ENCODE data around the gene KCNQ1.

The KCNQ1 gene

DNA sequence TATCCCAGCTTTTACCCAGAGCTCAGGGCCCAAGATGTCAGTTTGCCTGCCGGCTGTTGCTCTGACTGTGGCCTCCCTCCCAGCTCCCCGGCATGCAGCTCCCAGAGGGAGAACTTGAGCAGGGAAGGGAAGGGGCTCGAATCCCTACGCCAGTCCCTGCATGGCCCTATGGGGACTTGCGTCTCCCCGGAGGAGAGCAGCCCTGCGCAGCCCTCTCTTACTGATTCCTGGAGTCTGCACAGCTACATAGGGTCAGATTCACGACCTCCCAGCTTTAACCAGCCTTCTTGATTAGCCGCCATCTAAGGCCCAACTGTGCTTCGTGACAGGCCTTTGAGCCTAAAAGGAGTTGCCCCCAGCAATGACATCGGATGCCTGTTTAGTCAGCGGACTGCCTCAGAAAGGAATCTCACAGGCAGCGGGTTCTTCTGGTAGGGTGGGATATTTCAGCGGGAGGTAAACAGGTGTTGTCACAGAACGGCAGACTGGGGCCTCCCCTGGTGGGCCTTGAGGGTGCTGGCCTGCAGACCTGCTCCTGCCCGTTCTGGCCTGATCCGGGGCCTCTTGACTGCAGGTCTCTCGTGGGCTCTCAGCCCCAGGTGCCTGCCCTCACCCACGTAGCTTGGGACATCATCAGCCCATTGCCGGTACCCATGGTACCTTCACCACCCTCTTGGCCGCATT is 298.8 kb downstream of the KCNQ1 start:
- no peak for DNase-seq (ENCODE audit: low read depth in 2 of 2)

DNA sequence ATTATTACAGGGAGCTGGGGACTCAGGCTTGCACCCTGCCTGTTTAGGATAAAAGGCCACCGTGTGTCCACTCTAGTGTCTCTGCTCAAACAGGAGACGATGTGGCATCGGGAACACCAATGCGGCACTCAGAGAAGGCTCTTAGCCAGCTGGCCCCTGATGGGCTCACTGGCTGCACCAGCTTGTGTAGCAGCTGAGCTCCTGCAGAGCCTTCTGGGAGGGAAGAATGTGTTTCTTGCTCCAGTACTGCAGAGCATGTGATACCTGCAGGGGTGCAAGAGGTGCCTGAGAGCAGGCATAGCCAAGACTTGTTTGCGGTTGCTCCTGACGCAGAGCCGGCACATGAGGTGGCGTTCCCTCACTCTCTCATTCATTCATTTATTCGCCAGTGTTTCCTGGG is 299.4 kb downstream of the KCNQ1 start:
- DNase-seq (ENCODE audit: low read depth in 2 of 2) = no peak

DNA sequence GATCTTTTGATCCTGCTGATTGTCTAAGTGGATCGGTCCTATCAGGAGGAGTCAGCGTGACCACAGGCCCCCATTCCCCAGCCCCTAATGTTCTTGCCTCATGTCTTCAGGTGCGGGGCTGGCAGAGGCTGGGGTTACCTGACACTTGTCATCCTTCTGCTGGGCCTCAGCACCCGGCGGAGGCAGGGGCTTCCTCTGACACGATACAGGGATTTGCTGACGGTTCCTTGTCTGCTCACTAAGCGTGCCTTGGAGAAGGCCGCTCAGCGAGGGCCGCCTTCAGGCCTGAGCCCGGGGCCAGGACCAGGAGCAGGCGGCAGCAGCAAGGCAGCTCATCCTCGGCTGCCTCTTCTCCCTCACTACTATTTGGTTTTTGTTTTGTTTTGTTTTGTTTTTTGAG is 300.7 kb downstream of the KCNQ1 start:
- DNase-seq (ENCODE audit: low read depth in 2 of 2) = no peak

DNA sequence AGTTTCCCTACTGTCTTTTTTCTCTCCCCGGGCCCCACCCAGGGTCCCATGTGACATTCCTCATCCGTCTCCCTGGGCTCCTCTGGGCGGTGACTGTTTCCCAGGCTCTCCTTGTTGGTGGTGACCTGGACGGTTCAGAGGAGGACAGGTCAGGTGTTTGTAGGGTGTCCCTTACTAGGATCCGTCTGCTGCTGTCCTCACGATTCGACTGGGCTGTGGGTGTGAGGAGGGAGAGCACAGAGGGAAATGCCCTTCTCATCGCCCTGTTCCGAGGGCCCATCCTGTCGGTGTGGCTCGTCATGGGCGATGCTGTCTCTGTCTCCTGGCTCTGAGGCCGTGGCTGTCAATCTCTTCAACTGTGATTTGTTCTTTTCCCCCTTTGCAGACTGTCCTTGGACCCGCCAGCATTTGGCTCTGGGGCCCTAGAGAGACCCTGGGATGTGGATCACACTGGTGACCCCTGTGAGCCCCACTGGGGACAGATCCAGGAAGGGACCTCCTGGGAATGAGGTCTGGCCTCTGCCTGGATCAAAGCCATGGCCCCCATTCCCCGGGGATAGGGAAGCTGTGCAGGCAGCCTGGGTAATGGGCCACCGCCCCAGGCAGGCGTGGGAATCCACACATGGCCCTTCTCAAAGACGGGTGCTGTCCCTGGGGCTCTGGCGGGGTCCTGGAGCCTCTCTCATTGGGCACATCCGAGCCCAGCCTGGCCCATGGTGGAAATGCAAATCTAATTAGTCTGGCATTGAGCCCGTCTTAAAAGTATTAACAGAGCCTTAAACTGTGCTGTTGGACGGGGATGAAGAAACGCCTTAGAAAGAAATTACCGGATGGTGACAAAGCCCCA is 301.8 kb downstream of the KCNQ1 start:
- no peak for DNase-seq (ENCODE audit: low read depth in 2 of 2)

DNA sequence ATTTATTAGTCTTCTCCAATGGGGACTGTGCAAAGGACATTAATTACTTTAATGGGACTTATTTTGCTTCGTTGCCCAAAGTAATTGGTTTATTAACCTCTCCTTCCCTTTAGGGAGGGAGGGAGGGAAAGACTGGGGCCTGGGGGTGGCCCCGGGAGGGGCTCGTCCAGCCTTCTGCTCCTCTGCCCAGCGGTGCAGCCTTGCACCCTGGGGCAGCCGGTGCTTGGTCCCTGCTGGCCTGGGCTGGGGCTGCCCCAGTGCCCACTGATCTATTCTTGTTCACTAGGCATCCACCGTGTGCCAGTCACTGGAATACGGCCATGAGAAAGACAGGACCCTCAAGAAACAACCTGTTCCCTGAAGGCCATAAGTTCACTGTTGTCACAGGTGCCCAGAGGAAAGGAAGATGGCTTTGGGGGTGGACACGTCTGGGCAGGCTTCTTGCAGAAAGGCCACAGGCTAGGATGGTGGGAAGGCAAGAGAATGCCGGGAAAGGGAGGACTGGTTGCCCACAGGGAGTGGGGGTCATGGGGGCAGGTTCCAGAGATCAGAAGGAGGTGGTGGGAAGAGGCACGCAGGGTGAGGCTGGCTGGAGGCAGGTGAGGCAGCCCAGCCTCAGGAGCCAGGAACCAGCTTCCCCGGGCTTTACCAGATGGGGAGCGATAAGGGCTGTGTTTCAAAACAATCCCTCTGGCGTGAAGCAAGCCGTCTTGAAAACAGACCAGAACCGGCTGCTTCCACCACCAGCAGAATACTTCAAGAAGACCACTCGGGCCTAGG is 302.6 kb downstream of the KCNQ1 start:
- DNase-seq (ENCODE audit: low read depth in 2 of 2) = no peak

DNA sequence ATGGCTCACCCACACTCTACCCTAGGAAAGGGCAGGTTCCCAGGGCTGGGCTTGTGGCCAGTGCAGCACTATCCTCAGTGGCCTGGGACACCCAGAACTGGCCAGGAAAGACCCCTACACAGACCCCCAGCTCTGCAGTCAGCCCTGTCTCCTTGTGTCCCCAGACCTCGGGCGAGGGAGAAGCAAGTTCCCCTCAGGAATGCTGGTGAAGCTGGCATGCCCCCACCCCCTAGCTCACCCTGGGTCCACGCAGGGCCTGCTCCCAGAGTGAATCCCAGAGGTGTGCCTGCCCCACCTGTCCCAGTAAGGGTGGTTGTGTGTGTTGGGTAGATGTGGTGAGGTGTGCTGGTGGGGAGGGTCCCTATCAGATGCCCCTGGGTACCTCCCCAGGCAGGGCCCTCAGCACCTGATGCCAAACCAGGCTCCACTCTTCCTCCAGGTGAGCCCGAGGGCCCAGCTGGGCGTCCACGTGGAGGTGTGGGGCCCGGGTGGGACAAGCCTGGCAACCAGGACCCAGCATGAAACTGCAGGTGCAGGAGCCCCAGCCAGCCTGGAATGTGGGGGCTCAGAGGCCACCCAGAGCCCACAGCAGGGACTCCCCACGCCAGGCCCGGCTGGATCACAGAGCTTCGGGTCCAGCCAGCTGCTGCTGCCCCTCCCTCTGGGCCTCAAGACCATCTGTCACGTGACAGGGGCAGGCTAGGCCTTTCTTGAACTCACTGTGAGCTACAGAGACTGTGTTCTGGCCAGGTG is 303.4 kb downstream of the KCNQ1 start:
- DNase-seq (ENCODE audit: low read depth in 2 of 2) = no peak

DNA sequence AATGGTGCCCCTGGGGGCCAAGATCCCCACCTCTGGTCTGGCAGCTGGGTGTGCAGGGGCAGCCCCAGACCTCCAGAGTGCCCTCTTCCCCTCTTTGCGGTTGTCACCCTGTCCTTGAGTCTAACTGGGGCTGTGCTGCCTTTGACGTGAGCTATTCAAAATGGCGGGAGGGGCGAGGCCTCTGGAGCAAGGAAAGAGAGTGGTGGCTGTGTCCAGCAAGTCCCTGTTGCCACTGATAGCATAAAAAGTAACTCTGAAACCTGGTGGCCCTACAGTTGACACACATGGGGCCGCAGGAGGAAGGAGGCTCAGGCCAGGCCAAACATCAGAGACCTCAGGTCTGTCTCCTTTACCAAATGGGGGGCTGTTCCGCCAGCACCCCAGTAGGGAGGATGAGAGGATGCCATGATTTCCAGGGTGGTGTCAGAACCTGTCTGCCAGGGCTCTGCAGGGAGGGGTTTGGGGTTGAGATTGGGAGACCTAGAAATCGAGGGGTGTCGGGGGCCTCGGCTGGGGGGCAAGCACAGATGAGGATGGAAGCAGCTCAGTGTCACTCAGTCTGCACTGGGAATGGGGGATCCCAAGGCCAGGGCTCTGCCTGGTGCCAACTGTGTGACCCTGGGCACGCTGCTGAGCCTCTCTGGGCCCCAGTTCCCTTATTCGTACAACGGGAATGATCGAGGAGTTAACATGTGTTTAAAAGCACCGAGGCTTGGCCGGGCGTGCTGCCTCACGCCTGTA is 304.2 kb downstream of the KCNQ1 start:
- no peak for DNase-seq (ENCODE audit: low read depth in 2 of 2)

DNA sequence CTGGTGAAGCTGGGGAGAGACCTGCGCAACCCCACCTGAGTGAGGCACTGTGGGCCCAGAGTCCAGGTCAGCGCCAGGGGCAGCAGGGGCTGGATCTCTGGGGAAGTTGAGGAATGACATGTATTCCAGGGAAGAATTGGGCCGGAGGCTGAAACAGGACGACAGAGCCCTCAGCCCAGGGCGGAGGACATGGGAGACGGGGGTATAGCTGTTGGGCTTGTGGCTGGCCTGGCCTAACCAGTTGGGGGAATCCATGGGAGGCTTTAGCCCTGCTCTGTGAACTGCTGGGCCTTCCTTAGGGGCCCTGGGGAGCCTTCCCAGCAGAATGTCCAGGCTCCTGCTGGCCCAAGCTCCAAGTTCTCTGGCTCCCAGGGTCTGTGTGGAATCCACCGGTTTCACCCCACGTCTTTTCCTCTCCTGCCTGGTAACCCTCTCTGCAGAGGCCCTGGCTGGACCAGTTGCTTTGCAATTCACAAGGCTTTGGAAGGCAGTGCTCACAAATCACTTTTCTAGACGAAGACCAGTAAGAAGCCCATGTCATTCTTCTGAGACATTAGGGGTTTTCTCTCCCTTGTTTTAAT is 305.4 kb downstream of the KCNQ1 start:
- no peak for DNase-seq (ENCODE audit: low read depth in 2 of 2)

DNA sequence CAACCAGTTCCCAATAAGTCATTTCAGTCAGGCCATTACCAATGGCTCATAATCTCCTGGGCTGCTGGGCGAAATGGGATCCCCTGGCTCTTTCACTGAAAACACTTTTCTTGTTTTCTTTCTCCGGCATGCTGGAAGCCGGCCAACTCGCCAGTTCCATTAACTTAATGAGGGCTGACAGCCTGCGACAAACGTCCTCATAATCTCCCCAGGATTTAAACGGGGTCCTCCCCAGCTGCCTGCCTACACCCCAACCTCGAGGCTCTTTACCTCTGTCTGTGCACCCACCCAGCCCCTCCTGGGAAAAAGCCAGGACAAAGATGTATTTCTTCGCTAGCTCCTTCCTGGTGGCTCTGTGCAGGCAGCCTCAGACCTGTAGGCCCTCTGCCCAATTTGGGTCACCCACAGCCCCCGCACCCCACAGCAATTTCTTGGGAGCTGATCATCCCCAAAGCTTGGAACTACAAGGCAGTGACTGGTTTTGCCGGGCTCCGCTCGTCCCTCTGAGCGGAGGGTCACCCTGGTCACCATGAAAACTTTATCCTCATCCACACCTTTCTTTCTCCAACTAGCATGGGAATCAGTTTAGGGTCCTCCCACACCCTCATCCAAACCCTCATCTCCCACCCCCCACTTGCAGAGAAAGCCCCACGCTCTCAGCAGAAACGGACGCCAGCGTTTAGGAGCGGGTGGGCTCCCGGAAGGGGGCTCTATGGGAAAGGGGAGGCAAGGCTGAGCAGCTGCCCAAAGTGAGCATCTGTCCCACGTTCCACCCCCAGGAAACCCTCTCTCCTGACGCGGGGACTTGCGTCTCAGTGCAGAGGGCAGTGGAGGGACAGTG is 306.1 kb downstream of the KCNQ1 start:
- no peak for DNase-seq (ENCODE audit: low read depth in 2 of 2)

DNA sequence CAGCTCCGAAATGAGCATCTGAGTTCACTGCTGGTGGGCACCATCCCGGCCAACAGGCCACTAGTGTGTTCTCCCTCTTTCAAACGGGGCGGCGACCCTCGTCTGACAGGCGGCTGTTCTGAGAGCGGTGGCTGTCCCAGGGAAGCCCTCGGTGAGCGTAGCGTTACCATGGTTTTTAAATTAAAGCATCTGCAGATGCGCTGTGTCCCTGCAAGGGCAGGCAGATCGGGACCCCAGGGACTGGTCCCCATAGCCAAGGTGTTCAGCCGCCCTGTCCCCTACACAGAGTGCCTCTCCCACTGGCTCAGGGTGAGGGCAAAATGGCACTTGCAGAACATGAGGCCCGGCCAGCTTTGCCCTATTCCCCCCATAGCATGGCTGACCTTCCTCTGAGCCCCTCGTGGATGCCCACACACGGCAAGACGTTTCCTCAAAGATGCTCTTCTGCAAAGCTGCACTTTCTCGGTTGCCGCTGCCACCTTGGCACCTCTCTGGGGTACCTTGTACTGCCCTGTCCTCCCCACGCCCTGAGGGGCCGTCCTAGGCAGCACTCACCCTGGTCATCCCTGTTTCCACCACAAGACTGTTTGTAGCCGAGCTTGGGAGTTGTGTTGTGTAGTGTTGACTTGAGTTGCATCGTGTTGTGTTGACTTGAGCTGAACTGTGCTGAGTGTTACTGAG is 306.9 kb downstream of the KCNQ1 start:
- DNase-seq (ENCODE audit: low read depth in 2 of 2) = no peak

DNA sequence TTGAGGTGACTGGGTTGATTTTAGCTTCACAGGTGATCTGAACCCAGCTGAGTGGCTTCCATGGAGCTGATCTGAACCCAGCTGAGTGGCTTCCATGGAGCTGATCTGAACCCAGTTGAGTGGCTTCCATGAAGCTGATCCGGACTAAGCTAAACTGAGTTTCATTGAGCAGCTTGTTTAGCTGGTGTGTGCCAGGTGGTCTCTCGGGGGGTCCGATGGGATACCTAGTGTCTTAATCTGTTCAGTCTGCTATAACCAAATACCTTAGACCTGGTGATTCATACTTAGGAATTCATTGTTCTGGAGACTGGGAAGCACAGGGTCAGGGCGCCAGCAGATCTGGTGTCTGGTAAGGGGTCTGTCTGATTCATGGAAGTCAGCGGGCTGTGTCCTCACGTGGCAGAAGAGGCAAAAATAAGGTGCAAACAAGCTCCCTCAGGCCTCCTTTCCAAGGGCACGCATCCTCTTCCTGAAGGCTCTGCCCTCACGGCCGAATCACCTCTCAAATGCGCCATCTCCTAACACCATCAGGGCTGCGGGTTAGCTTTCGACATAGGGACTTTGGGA is 307.5 kb downstream of the KCNQ1 start:
- no peak for DNase-seq (ENCODE audit: low read depth in 2 of 2)

DNA sequence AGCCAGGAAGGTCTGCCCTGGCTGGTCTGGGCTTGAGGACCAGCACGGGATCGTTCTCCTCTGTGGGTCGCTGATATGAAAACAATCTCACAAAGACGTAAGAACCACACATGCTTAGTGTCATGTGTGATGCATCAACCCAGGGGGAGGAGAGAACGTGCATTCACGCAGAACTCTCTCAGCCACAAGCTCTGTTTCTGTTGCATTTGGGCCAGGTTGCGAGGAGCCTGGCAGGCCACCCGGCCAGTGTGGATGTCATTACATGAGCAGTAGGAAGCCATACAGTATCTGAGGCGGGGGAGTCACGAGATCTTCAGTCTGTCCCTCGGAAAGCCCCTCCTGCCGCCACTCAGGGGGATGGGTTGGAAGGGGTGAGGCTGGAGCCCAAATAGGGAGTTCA is 308.1 kb downstream of the KCNQ1 start:
- no peak for DNase-seq (ENCODE audit: low read depth in 2 of 2)

DNA sequence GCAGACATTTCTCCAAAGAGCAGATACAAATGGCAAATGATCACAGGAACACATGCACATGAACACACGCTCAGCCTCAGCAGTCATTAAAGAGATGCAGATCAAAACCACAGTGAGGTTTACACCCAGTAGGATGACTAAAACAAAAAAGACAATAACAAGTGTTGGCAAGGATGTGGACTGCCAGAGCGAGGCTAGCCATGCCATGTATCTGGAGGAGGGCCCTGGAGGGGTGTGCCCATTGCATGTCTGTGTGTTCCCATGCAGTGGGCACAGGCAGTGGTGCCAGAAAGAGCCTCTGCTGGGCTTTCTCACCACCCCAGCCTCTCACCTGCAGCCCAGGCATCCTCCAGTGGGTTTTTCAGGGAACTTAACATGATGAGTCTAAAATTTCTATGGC is 309.2 kb downstream of the KCNQ1 start:
- DNase-seq (ENCODE audit: low read depth in 2 of 2) = no peak

DNA sequence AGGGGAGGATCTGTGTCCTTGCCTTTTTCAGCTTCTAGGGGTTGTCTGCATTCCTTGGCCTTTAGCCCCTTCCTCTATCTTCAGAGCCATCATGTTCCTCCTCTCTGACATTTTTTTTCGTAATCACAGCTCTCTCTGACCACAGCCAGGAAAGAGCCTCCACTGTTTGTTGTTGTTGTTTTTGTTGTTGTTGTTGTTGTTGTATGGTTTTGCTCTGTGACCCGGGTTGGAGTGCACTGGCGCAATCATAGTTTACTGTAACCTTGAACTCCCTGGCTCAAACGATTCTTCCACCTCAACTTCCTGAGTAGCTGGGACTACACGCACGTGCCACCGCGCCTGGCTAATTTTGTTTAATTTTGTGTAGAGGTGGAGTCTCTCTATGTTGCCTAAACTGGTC is 310.3 kb downstream of the KCNQ1 start:
- DNase-seq (ENCODE audit: low read depth in 2 of 2) = no peak

DNA sequence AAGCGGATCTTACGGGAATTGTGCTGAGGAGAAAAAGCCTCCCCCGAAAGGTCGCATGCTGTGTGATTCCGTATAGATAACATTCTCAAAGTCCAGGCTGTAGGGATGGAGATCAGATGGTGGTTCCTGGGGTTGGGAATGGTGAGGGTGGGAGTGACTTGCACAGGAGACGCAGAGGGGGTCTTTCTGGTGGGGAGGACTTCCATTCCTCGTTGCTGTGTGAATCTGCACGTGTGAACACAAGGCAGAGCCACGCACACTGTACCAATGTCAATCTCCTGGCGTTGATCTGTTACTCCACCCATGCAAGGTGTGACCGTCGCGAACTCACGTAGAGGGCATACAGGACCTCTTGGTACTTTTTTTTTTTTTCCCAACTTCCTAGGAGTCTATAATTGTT is 313.9 kb downstream of the KCNQ1 start:
- DNase-seq (ENCODE audit: low read depth in 2 of 2) = no peak

DNA sequence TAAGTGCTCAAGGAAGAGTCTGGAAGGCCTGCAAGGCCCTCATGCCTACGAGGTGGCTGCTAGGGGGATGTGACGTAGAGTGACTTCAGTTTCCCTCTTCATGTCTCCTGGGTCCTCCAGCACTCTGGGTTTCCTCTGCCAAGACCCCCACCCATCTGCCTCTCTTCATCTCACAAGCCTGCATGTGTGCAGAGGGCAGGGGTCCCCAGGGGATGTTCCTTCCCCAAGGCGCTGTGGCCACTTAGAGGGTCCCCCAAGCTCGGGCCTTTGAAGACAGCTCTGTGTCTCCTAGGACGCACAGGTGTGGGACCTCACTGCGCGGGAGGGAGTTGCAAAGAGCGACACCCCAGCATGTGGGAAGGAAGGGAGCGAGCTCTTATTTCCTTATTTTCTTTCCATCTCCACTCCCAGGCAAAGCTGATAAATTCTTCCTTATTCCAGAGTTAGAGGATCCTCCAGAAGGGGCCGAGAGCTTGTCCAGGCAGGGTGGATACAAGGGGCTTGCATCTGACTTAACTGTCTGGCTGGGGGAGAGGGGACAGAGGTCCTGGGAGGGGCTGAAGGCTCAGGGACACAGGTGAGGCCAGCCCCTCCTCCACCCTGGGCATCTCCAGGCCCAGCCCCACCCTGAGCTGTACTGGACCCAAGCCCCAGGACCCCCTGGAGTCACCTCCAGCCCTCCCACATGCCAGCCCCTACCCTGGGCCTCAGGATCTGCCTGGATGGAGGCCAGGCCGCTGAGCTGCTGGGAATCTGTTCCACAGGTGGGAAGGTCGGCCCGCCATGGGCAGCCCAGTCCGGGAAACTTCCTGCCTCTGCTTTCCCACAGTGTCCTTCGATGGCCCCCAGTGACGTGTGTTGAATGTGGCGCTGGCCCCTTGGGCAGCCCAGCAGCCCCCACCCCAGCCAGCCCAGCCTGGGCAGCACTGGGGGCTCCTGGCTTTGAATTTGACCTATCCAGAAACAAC is 314.7 kb downstream of the KCNQ1 start:
- no peak for DNase-seq (ENCODE audit: low read depth in 2 of 2)

DNA sequence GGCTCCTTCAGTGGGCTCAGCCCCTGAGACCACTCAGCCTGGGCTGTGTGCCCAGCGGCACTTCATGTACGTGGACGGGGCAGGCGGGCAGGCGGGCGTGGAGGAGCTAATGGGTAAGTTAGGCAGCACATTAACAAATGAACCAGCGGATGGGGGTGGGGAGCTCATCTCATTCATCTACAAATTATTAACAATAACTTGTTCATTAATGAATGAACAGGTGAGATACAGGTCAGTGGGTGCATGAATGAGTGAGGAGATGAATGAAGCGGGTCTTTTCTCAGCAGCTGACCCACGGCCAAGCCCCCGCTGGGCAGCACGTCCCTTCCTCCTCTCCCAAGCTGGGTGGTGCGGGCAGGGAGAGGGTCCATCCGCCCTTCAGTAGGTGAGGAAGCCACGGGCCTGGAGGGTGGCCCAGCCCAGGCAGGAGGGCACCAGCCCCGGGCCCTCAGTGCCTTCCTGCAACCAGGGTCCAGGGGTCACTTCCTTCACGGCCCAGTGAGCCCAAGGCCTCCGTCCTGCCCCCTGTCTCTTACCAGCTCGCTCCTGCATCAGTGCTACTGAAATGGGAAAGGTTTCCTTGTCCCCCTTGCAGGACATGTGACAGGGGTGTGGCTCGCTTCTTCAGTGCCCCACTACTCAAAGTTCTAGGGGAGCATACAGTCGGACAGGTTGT is 315.5 kb downstream of the KCNQ1 start:
- DNase-seq (ENCODE audit: low read depth in 2 of 2) = no peak

All from fibroblast of skin of left quadriceps (primary cell).